HCT116 (cell line): ENCODE measurements around the gene KIAA0319L. TPM values are rescaled to one million over a fixed set of nuclear protein-coding genes. Genes with fewer than 3 reads are reported as not detected.

Source experiments
- ATAC-seq: fragments of 200-7000 bp; cut with Tn5 transposase; 2 replicates; pipeline ENCODE4 v1.9.1; 2020; ENCODE audit warnings: mild to moderate bottlenecking, moderate library complexity
- BruUV-seq: library from RNA; stranded (reverse); fragments of 400-500 nt; replicated peaks from 2 replicates; lab custom pipeline; 2021; lab: Mats Ljungman, UMichigan
- CTCF ChIA-PET: fragments of 300-600 bp; sonication (Branson Sonifier 250); formaldehyde crosslinking; loops from one replicate; lab custom pipeline; 2021; ENCODE audit warnings: antibody characterized with exemption; lab: Charles Lee
- POLR2A ChIA-PET: fragments of 300-600, 350-600 bp; sonication (Branson Sonifier 250); formaldehyde crosslinking; loops from one replicate; lab custom pipeline; 2021; ENCODE audit warnings: antibody characterized with exemption; lab: Charles Lee
- RAD21 ChIA-PET, 2 experiments: fragments of 300-600 bp; sonication (Branson Sonifier 250); formaldehyde crosslinking; loops; one replicate each; lab custom pipeline; 2023; ENCODE audit warnings: low total read pairs in 2 of 2; ENCODE audit not compliant: uncharacterized antibody in 2 of 2, unreplicated experiment in 2 of 2, low non-redundant PET in 1 of 2; lab: Charles Lee
- DNase-seq: peaks from one replicate; pipeline ENCODE4 v3.0.0-alpha.2; 2010; ENCODE audit warnings: low read depth, low spot score
- H2AFZ ChIP-seq: fragments of 200-600 bp; shearing (Covaris generic), sonication (generic); 2 replicates; pipeline ENCODE4 v1.6.1; 2017; ENCODE audit warnings: low read depth, mixed run types, mixed read lengths, antibody characterized with exemption, low read length; ENCODE audit not compliant: poor library complexity, severe bottlenecking
- H3K27ac ChIP-seq: 2 replicates; pipeline ENCODE4 v1.5.1; 2012; ENCODE audit warnings: low read depth, low read length
- H3K27me3 ChIP-seq: fragments of 200-600 bp; sonication (generic); 2 replicates; pipeline ENCODE4 v1.6.1; 2016; ENCODE audit warnings: mixed run types, low read length, mixed read lengths; ENCODE audit not compliant: insufficient read depth
- H3K36me3 ChIP-seq, 2 experiments: fragments of 200-500 bp in 1 of 2; fragments of 200-600 bp in 1 of 2; sonication (Bioruptor generic) in 1 of 2; sonication (generic) in 1 of 2; 2 replicates each; pipeline versions ENCODE4 v1.5.1 to v1.6.1; 2014 to 2016; ENCODE audit warnings: low read length in 2 of 2, inconsistent platforms in 1 of 2, mixed read lengths in 1 of 2, mixed run types in 1 of 2; ENCODE audit not compliant: insufficient read depth in 2 of 2, control insufficient read depth in 1 of 2
- H3K4me1 ChIP-seq, 2 experiments: fragments of 200-600 bp in 1 of 2; sonication (generic) in 1 of 2; 2 replicates each; pipeline versions ENCODE4 v1.5.1 to v1.6.1; 2012 to 2017; ENCODE audit warnings: low read length in 2 of 2, inconsistent platforms in 1 of 2, mild to moderate bottlenecking in 1 of 2, mixed read lengths in 1 of 2, mixed run types in 1 of 2, moderate library complexity in 1 of 2; ENCODE audit not compliant: insufficient read depth in 2 of 2, control insufficient read depth in 1 of 2
- H3K4me2 ChIP-seq: fragments of 200-600 bp; sonication (generic); 2 replicates; pipeline ENCODE4 v1.6.1; 2017; ENCODE audit warnings: mixed run types, low read length, mixed read lengths
- H3K4me3 ChIP-seq, 2 experiments: fragments of 200-600 bp in 1 of 2; sonication (generic) in 1 of 2; replicated peaks in 1 of 2; 2 replicates each; pipeline ENCODE4 v1.5.1; 2011 to 2016; ENCODE audit warnings: low read length in 2 of 2, control low read depth in 1 of 2, low read depth in 1 of 2, mild to moderate bottlenecking in 1 of 2, mixed read lengths in 1 of 2, mixed run types in 1 of 2
- H3K79me2 ChIP-seq: fragments of 200-600 bp; sonication (generic); 2 replicates; pipeline ENCODE4 v1.6.1; 2017; ENCODE audit warnings: mild to moderate bottlenecking, mixed run types, low read length, moderate library complexity, mixed read lengths; ENCODE audit not compliant: insufficient read depth
- H3K9ac ChIP-seq: fragments of 200-600 bp; sonication (generic); 2 replicates; pipeline ENCODE4 v1.6.1; 2016; ENCODE audit warnings: low read length, mixed read lengths
- H3K9me2 ChIP-seq: fragments of 200-600 bp; sonication (generic), shearing (Covaris generic); 2 replicates; pipeline ENCODE4 v1.6.1; 2017; ENCODE audit warnings: mixed run types, mild to moderate bottlenecking, moderate library complexity; ENCODE audit not compliant: insufficient read depth
- H3K9me3 ChIP-seq, 2 experiments: fragments of 200-500 bp in 1 of 2; fragments of 200-600 bp in 1 of 2; sonication (Bioruptor generic) in 1 of 2; sonication (generic) in 1 of 2; 2 replicates each; pipeline ENCODE4 v1.6.1; 2014 to 2017; ENCODE audit warnings: low read length in 2 of 2, mixed read lengths in 2 of 2, inconsistent platforms in 1 of 2, low read depth in 1 of 2, mild to moderate bottlenecking in 1 of 2, mixed run types in 1 of 2, moderate library complexity in 1 of 2; ENCODE audit not compliant: control insufficient read depth in 1 of 2, insufficient read depth in 1 of 2
- H4K20me1 ChIP-seq: fragments of 200-600 bp; sonication (generic), shearing (Covaris generic); 2 replicates; pipeline ENCODE4 v1.6.1; 2017; ENCODE audit warnings: mixed run types, mild to moderate bottlenecking, moderate library complexity; ENCODE audit not compliant: insufficient read depth
- EGR1 ChIP-seq: IDR thresholded peaks from 2 replicates; pipeline ENCODE4 v1.6.1; 2012; ENCODE audit warnings: low read depth
- FOSL1 ChIP-seq: IDR thresholded peaks from 2 replicates; pipeline ENCODE4 v1.6.1; 2012; ENCODE audit warnings: low read depth
- JUND ChIP-seq: IDR thresholded peaks from 2 replicates; pipeline ENCODE4 v1.6.1; 2012
- POLR2A ChIP-seq: IDR thresholded peaks from 2 replicates; pipeline ENCODE4 v1.7.0; 2011; ENCODE audit warnings: borderline replicate concordance; ENCODE audit not compliant: insufficient read depth, insufficient read length; ENCODE audit errors: extremely low read depth
- RAD21 ChIP-seq: IDR thresholded peaks from 2 replicates; pipeline ENCODE4 v1.6.1; 2012; ENCODE audit warnings: low read depth, mild to moderate bottlenecking
- SIN3A ChIP-seq: IDR thresholded peaks from 2 replicates; pipeline ENCODE4 v1.6.1; 2012; ENCODE audit warnings: low read depth
- SP1 ChIP-seq: IDR thresholded peaks from 2 replicates; pipeline ENCODE4 v1.6.1; 2012; ENCODE audit warnings: low read depth
- TCF7L2 ChIP-seq: IDR thresholded peaks from 2 replicates; pipeline ENCODE4 v1.7.0; 2011; ENCODE audit warnings: borderline replicate concordance, inconsistent platforms; ENCODE audit not compliant: insufficient read depth, insufficient read length; ENCODE audit errors: extremely low read depth
- YY1 ChIP-seq: IDR thresholded peaks from 2 replicates; pipeline ENCODE4 v1.6.1; 2011; ENCODE audit warnings: low read length, low read depth, moderate library complexity, mild to moderate bottlenecking; ENCODE audit not compliant: insufficient replicate concordance; ENCODE audit errors: extremely low read depth
- ZBTB33 ChIP-seq: IDR thresholded peaks from 2 replicates; pipeline ENCODE4 v1.6.1; 2011; ENCODE audit warnings: mild to moderate bottlenecking, low read length, moderate library complexity; ENCODE audit not compliant: insufficient replicate concordance; ENCODE audit errors: extremely low read depth
- ZNF274 ChIP-seq: fragments of 200-500 bp; sonication (Bioruptor generic); IDR thresholded peaks from 2 replicates; pipeline ENCODE4 v1.6.1; 2014; ENCODE audit warnings: mild to moderate bottlenecking, low read depth, low read length, inconsistent platforms
- intact Hi-C: fragments of 100-400 bp; cut with micrococcal nuclease; formaldehyde crosslinking; loops from 2 replicates; pipeline ENCODE4 v1.10.0; 2022
- total RNA-seq: library from RNA; stranded (reverse); gene quantifications from one replicate; pipeline ENCODE4 v1.2.1, GENCODE V29; 2021; ENCODE audit not compliant: unreplicated experiment
- TF ChIP-seq, protein P1 (sequence below), 3 experiments: fragments of 200-600 bp in 1 of 3; sonication (generic) in 1 of 3; IDR thresholded peaks in 2 of 3; conservative IDR thresholded peaks in 1 of 3; 2 replicates each; pipeline ENCODE4 v1.5.1; 2012 to 2017; ENCODE audit warnings: low read depth in 2 of 3, low read length in 2 of 3, antibody characterized with exemption in 1 of 3, borderline replicate concordance in 1 of 3, control low read depth in 1 of 3, mild to moderate bottlenecking in 1 of 3, mixed read lengths in 1 of 3, mixed run types in 1 of 3, moderate library complexity in 1 of 3; ENCODE audit not compliant: insufficient read depth in 1 of 3
- TF ChIP-seq, protein P2 (sequence below): IDR thresholded peaks from 2 replicates; pipeline ENCODE4 v1.6.1; 2012

Gene KIAA0319L
- total RNA-seq, 1 experiment from 2014 or later, result 35.6 TPM

DNA sequence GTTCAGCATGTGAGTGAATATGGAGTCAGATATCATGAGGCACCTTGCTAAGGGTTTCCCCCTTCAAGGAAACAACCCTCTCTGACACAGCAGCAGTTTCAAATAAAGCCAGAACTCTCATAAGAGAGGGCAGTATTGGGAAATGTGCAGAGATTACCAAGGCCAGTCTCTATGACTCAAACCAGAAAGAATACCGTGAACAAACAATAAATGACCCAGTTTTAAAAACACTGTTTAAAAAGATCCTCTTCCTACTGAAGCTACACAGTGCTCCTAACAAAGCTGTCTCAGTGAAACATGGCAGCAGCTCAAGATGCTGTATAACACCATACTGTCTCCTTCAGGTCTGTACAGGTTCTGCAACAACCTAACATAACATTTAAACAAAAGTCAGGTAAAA, 102.6 kb downstream of the KIAA0319L start:
- ATAC-seq (0 out of 2 replicates have a peak, but pooled peaks have one; percentile 41), DNase-seq (no peak)
- no peaks in the 10 kb centered on the region for H3K9me3 ChIP-seq
- H3K9ac ChIP-seq, result no peak overlapping the region
- BruUV-seq, result no TSS peak
- peaks cover 0 to 3% of the 10 kb centered on the region in 2 experiments; a peak in 1 of 4 replicates for H3K36me3 ChIP-seq
- ChIA-PET RAD21 (no interaction called here), CTCF (no interaction called here), POLR2A (interaction anchor here (1.4 kb wide), 1 partner anchor 118 kb away, joined by 3 read pairs; the partner anchor contains the start of gene TFAP2E)
- H3K4me3 ChIP-seq, result no peak overlapping the region
- no peak overlapping the region for H2AFZ ChIP-seq
- H3K79me2 ChIP-seq, result no peaks in the 10 kb centered on the region
- no peaks in the 10 kb centered on the region; the same call in 1 of the 2 replicates for H4K20me1 ChIP-seq
- intact Hi-C loops, result no loop called here
- no peak overlapping the region for H3K27ac ChIP-seq
- TF ChIP-seq FOSL1, result no peak
- TF ChIP-seq, protein P1, sequence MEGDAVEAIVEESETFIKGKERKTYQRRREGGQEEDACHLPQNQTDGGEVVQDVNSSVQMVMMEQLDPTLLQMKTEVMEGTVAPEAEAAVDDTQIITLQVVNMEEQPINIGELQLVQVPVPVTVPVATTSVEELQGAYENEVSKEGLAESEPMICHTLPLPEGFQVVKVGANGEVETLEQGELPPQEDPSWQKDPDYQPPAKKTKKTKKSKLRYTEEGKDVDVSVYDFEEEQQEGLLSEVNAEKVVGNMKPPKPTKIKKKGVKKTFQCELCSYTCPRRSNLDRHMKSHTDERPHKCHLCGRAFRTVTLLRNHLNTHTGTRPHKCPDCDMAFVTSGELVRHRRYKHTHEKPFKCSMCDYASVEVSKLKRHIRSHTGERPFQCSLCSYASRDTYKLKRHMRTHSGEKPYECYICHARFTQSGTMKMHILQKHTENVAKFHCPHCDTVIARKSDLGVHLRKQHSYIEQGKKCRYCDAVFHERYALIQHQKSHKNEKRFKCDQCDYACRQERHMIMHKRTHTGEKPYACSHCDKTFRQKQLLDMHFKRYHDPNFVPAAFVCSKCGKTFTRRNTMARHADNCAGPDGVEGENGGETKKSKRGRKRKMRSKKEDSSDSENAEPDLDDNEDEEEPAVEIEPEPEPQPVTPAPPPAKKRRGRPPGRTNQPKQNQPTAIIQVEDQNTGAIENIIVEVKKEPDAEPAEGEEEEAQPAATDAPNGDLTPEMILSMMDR (IDR thresholded peaks at IDR 0.05 in 2 of 3, conservative IDR thresholded peaks at IDR 0.05 in 1 of 3; ENCODE audit: borderline replicate concordance in 1 of 3, insufficient read depth in 1 of 3, low read depth in 2 of 3, low read length in 2 of 3), result peak in 1 of 3 experiments; percentile 37; a peak in 1 of 6 replicates
- TF ChIP-seq SIN3A, result no peak
- TF ChIP-seq ZNF274, result no peak
- no peaks in the 10 kb centered on the region for H3K9me2 ChIP-seq
- H3K4me2 ChIP-seq, result no peak overlapping the region
- no peaks in the 10 kb centered on the region for H3K27me3 ChIP-seq
- H3K4me1 ChIP-seq, result no peaks in the 10 kb centered on the region

GRCh38 chr1:35454176-35454575, 103.0 kb downstream of the KIAA0319L start:
- CTCF ChIA-PET, result no interaction called here
- no peak overlapping the region for H2AFZ ChIP-seq
- no peak overlapping the region for H3K27ac ChIP-seq
- no peak overlapping the region for H3K4me2 ChIP-seq
- H3K79me2 ChIP-seq, result no peaks in the 10 kb centered on the region
- no peaks in the 10 kb centered on the region for H3K27me3 ChIP-seq
- H4K20me1 ChIP-seq, result no peaks in the 10 kb centered on the region; the same call in 1 of the 2 replicates
- peaks cover 0 to 5% of the 10 kb centered on the region in 2 experiments; a peak in 1 of 4 replicates for H3K36me3 ChIP-seq
- H3K9me3 ChIP-seq, result no peaks in the 10 kb centered on the region
- DNase-seq (no peak), ATAC-seq (no peak)
- H3K9ac ChIP-seq, result no peak overlapping the region
- POLR2A ChIA-PET, result interaction anchor here (1.4 kb wide), 1 partner anchor 119 kb away, joined by 3 read pairs; the partner anchor contains the start of gene TFAP2E
- H3K9me2 ChIP-seq, result no peaks in the 10 kb centered on the region
- intact Hi-C loops, result no loop called here
- BruUV-seq, result no TSS peak
- RAD21 ChIA-PET, result no interaction called here
- no peak overlapping the region for H3K4me3 ChIP-seq
- H3K4me1 ChIP-seq, result no peaks in the 10 kb centered on the region
- TF ChIP-seq FOSL1 (no peak), ZBTB33 (no peak), JUND (no peak), POLR2A (no peak), EGR1 (no peak), TCF7L2 (no peak), SP1 (no peak), RAD21 (no peak), YY1 (no peak)
- TF ChIP-seq, protein P2, sequence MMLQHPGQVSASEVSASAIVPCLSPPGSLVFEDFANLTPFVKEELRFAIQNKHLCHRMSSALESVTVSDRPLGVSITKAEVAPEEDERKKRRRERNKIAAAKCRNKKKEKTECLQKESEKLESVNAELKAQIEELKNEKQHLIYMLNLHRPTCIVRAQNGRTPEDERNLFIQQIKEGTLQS, result no peak
